ENCODE results near the gene COX14.

- TF ChIP-seq CTCF (IDR thresholded peaks at IDR 0.05 in 8 of 11, conservative IDR thresholded peaks at IDR 0.05 in 3 of 11), result no peak
- no peak for TF ChIP-seq POLR2A (IDR thresholded peaks at IDR 0.05)
- TF ChIP-seq POLR2AphosphoS5 (IDR thresholded peaks at IDR 0.05), result no peak
Observed at GRCh38 chr12:50065726-50066310, 46.2 kb upstream of the COX14 start.
